A549 (cell line): ENCODE measurements around the gene AKAP6. TPM values are rescaled to one million over a fixed set of nuclear protein-coding genes. Genes with fewer than 3 reads are reported as not detected.

Experiments used
- ATAC-seq, 2 experiments: fragments of 200-7000 bp in 1 of 2; fragments of >200 bp in 1 of 2; cut with Nextera tagmentation in 1 of 2; cut with Tn5 transposase in 1 of 2; 3 replicates each; pipeline versions ENCODE4 v1.8.0 to v1.9.1; 2018 to 2020; ENCODE audit warnings: mild to moderate bottlenecking in 1 of 2, moderate library complexity in 1 of 2
- CTCF ChIA-PET: fragments of 300-600 bp; sonication (Branson Sonifier 250); formaldehyde crosslinking; extraction: SDS; loops from one replicate; lab custom pipeline; 2021; ENCODE audit warnings: antibody characterized with exemption, inconsistent platforms; lab: Yijun Ruan, JAX
- POLR2A ChIA-PET: fragments of 350-600 bp; formaldehyde crosslinking; extraction: SDS; loops from one replicate; lab custom pipeline; 2021; ENCODE audit warnings: antibody characterized with exemption, inconsistent platforms; lab: Yijun Ruan, JAX
- DNase-seq, 2 experiments: peaks; one replicate each; pipeline versions ENCODE4 v3.0.0 to v3.0.0-alpha.2; 2011 to 2016; ENCODE audit warnings: low read depth in 1 of 2, low spot score in 1 of 2
- FAIRE-seq: peaks from 2 replicates; lab custom pipeline; 2011; peaks lifted over from hg19 to GRCh38; lab: Jason Lieb, UNC
- H3K27ac ChIP-seq, 2 experiments: fragments of >200 bp; sonication (Bioruptor Twin); formaldehyde crosslinking; 3 replicates each; pipeline ENCODE4 v1.5.1; 2016 to 2017
- H3K4me1 ChIP-seq: fragments of >200 bp; sonication (Bioruptor Twin); formaldehyde crosslinking; 3 replicates; pipeline ENCODE4 v1.6.1; 2016
- H3K4me2 ChIP-seq: fragments of >200 bp; sonication (Bioruptor Twin); formaldehyde crosslinking; 3 replicates; pipeline ENCODE4 v1.6.1; 2016
- H3K4me3 ChIP-seq: fragments of >200 bp; sonication (Bioruptor Twin); formaldehyde crosslinking; 3 replicates; pipeline ENCODE4 v1.5.1; 2016
- H3K9me3 ChIP-seq: fragments of >200 bp; sonication (Bioruptor Twin); formaldehyde crosslinking; 3 replicates; pipeline ENCODE4 v1.6.1; 2016
- CBX2 ChIP-seq: fragments of 200-600 bp; sonication (generic); IDR thresholded peaks from 2 replicates; pipeline ENCODE4 v1.6.1; 2016; ENCODE audit warnings: low read depth, mild to moderate bottlenecking, borderline replicate concordance
- CBX8 ChIP-seq: fragments of 200-600 bp; sonication (generic); IDR thresholded peaks from 2 replicates; pipeline ENCODE4 v1.6.1; 2016
- CHD4 ChIP-seq: fragments of 200-600 bp; sonication (generic); IDR thresholded peaks from 2 replicates; pipeline ENCODE4 v1.6.1; 2016; ENCODE audit warnings: antibody characterized with exemption, mild to moderate bottlenecking, borderline replicate concordance
- EHF ChIP-seq: fragments of 250-450 bp; sonication (Bioruptor Pico); IDR thresholded peaks from 2 replicates; pipeline ENCODE4 v1.5.0; 2020; ENCODE audit warnings: mild to moderate bottlenecking
- ELK1 ChIP-seq: fragments of 150-350 bp; IDR thresholded peaks from 2 replicates; pipeline ENCODE4 v1.6.1; 2014; ENCODE audit warnings: low read depth, mild to moderate bottlenecking, low read length
- EP300 ChIP-seq, 2 experiments: fragments of >200 bp; sonication (Bioruptor Twin); formaldehyde crosslinking; IDR thresholded peaks; 2 replicates in 1 of 2; 3 replicates in 1 of 2; pipeline ENCODE4 v1.6.1; 2016 to 2017
- FOSL2 ChIP-seq, 2 experiments: fragments of 450-650 bp in 1 of 2; fragments of >200 bp in 1 of 2; sonication (Bioruptor Twin) in 1 of 2; formaldehyde crosslinking; IDR thresholded peaks; 2 replicates each; pipeline versions ENCODE4 v1.5.0 to v1.6.1; 2016 to 2020; ENCODE audit warnings: mild to moderate bottlenecking in 1 of 2, moderate library complexity in 1 of 2
- FOXS1 ChIP-seq: fragments of 250-450 bp; sonication (Bioruptor Pico); IDR thresholded peaks from 2 replicates; pipeline ENCODE4 v1.5.0; 2020; ENCODE audit warnings: mild to moderate bottlenecking, moderate library complexity
- GATA3 ChIP-seq: IDR thresholded peaks from 2 replicates; pipeline ENCODE4 v1.6.1; 2012; ENCODE audit warnings: borderline replicate concordance
- HES2 ChIP-seq: fragments of >200 bp; sonication (Bioruptor Twin); formaldehyde crosslinking; IDR thresholded peaks from 2 replicates; pipeline ENCODE4 v1.6.1; 2016
- KDM5A ChIP-seq: fragments of 200-600 bp; sonication (generic); IDR thresholded peaks from 2 replicates; pipeline ENCODE4 v1.6.1; 2016; ENCODE audit warnings: antibody characterized with exemption, mild to moderate bottlenecking
- MAX ChIP-seq: IDR thresholded peaks from 2 replicates; pipeline ENCODE4 v1.6.1; 2012
- NPAS2 ChIP-seq: fragments of 250-450 bp; sonication (Bioruptor Pico); IDR thresholded peaks from 2 replicates; pipeline ENCODE4 v1.8.0; 2022; ENCODE audit warnings: mild to moderate bottlenecking, moderate library complexity, borderline replicate concordance
- NR3C1 ChIP-seq: fragments of >200 bp; sonication (Bioruptor Twin); formaldehyde crosslinking; IDR thresholded peaks from 3 replicates; pipeline ENCODE4 v1.6.1; 2017
- PBX3 ChIP-seq: IDR thresholded peaks from 2 replicates; pipeline ENCODE4 v1.6.1; 2012
- POLR2AphosphoS2 ChIP-seq: conservative IDR thresholded peaks from 2 replicates; pipeline ENCODE4 v1.6.1; 2012; ENCODE audit warnings: low read length, improper control_type of control experiment, inconsistent platforms
- RAD21 ChIP-seq, 2 experiments: fragments of >200 bp in 1 of 2; sonication (Bioruptor Twin) in 1 of 2; formaldehyde crosslinking in 1 of 2; IDR thresholded peaks in 1 of 2; conservative IDR thresholded peaks in 1 of 2; 2 replicates in 1 of 2; 3 replicates in 1 of 2; pipeline ENCODE4 v1.6.1; 2012 to 2018; ENCODE audit warnings: inconsistent platforms in 1 of 2
- RNF2 ChIP-seq: fragments of 200-600 bp; sonication (generic); IDR thresholded peaks from 2 replicates; pipeline ENCODE4 v1.6.1; 2016; ENCODE audit warnings: low read depth, mild to moderate bottlenecking, antibody characterized with exemption, moderate library complexity, borderline replicate concordance
- SMC3 ChIP-seq: fragments of >200 bp; sonication (Bioruptor Twin); formaldehyde crosslinking; IDR thresholded peaks from 3 replicates; pipeline ENCODE4 v1.6.1; 2018; ENCODE audit warnings: inconsistent platforms
- SREBF2 ChIP-seq: fragments of 450-650 bp; IDR thresholded peaks from 2 replicates; pipeline ENCODE4 v1.6.1; 2014; ENCODE audit warnings: mild to moderate bottlenecking, moderate library complexity
- ZFP36 ChIP-seq: fragments of 450-650 bp; IDR thresholded peaks from 2 replicates; pipeline ENCODE4 v1.6.1; 2014; ENCODE audit warnings: borderline replicate concordance; ENCODE audit not compliant: partially characterized antibody
- ZSCAN20 ChIP-seq: fragments of 250-450 bp; sonication (Bioruptor Pico); IDR thresholded peaks from 2 replicates; pipeline ENCODE4 v1.8.0; 2022; ENCODE audit warnings: mild to moderate bottlenecking, moderate library complexity
- WGBS: methylation state at CpG from one replicate; pipeline ENCODE4 v1.1.6; 2017; ENCODE audit errors: missing lambda C conversion rate; 5-methylcytosine and 5-hydroxymethylcytosine counted together
- polyA plus RNA-seq, 4 experiments: library from polyadenylated mRNA; depleted of rRNA in 3 of 4; stranded (reverse); fragments of >200 nt; fragmentation: RNase III in 1 of 4; extraction: RNeasy Plus Mini Kit Qiagen cat#74134 plus additional on column Dnase treatment in 1 of 4; gene quantifications; 2 replicates in 3 of 4; 3 replicates in 1 of 4; pipeline ENCODE4 v1.2.3, GENCODE V29; 2011 to 2017

AKAP6 gene
- polyA plus RNA-seq, 2 of the 4 experiments (the other 2 are of a cell fraction) = 0.27 to 1.9 TPM

GRCh38 chr14:32434880-32435279 lies 105.8 kb downstream of the AKAP6 start:
- no peak overlapping the region for H3K4me2 ChIP-seq
- no peaks in the 10 kb centered on the region for H3K4me1 ChIP-seq
- ChIA-PET POLR2A (no interaction called here), CTCF (no interaction called here)
- no peak for TF ChIP-seq RAD21 (conservative IDR thresholded peaks at IDR 0.05 in 1 of 2, IDR thresholded peaks at IDR 0.05 in 1 of 2)
- TF ChIP-seq POLR2AphosphoS2 = no peak
- no peak for TF ChIP-seq KDM5A
- no peak for TF ChIP-seq NR3C1
- TF ChIP-seq CHD4 = no peak
- no peak for TF ChIP-seq MAX
- TF ChIP-seq ELK1 = no peak
- no peak for TF ChIP-seq HES2
- no peak for TF ChIP-seq ZSCAN20 (CRISPR knock-in tag)
- no peak for TF ChIP-seq PBX3
- no peak for ATAC-seq
- no peak overlapping the region for H3K27ac ChIP-seq
- no peak for FAIRE-seq
- H3K9me3 ChIP-seq = no peaks in the 10 kb centered on the region
- no peak for DNase-seq
- no peak overlapping the region for H3K4me3 ChIP-seq

- H3K4me1 ChIP-seq = no peaks in the 10 kb centered on the region
- POLR2A ChIA-PET = no interaction called here
- H3K4me2 ChIP-seq = no peak overlapping the region
- 71% methylated on average over 2 of the region's 2 CpGs for WGBS
- H3K9me3 ChIP-seq = no peaks in the 10 kb centered on the region
- TF ChIP-seq NPAS2 (CRISPR knock-in tag) = no peak
- TF ChIP-seq CHD4 = no peak
- no peak overlapping the region for H3K4me3 ChIP-seq
- CTCF ChIA-PET = interaction anchor here (0.9 kb wide), 1 partner anchor 15 kb away, joined by 3 read pairs; no protein-coding TSS in a partner anchor
- DNase-seq = no peak
- FAIRE-seq = no peak
- ATAC-seq = no peak
- H3K27ac ChIP-seq = no peak overlapping the region
These were observed 106.3 kb downstream of the AKAP6 start for GRCh38 chr14:32435411-32435810.

GRCh38 chr14:32436993-32437392 lies 107.9 kb downstream of the AKAP6 start:
- no peak for TF ChIP-seq FOXS1
- TF ChIP-seq GATA3 = no peak
- no peak for TF ChIP-seq EP300 (IDR thresholded peaks at IDR 0.05)
- TF ChIP-seq ZFP36 = no peak
- TF ChIP-seq MAX = no peak
- no peak for TF ChIP-seq CBX8
- TF ChIP-seq RNF2 = no peak
- no peak for TF ChIP-seq SMC3
- no peak for TF ChIP-seq PBX3
- no peak for TF ChIP-seq CBX2
- TF ChIP-seq KDM5A = no peak
- TF ChIP-seq SREBF2 = no peak
- TF ChIP-seq FOSL2 (IDR thresholded peaks at IDR 0.05) = no peak
- TF ChIP-seq FOSL2 (CRISPR knock-in tag; IDR thresholded peaks at IDR 0.05) = no peak
- no peak for TF ChIP-seq EHF (CRISPR knock-in tag)
- no peak for TF ChIP-seq CHD4
- no peaks in the 10 kb centered on the region for H3K9me3 ChIP-seq
- no peaks in the 10 kb centered on the region for H3K4me1 ChIP-seq
- ATAC-seq (no peak), DNase-seq (no peak), FAIRE-seq (no peak)
- ChIA-PET POLR2A (interaction anchor here (0.6 kb wide), 1 partner anchor 32 kb away, joined by 5 read pairs; no protein-coding TSS in a partner anchor), CTCF (interaction anchor here (0.6 kb wide), 1 partner anchor 10 kb away, joined by 3 read pairs; no protein-coding TSS in a partner anchor)
- no peak overlapping the region for H3K4me2 ChIP-seq
- H3K4me3 ChIP-seq = no peak overlapping the region
- H3K27ac ChIP-seq = no peak overlapping the region
- 70% methylated on average over 1 of the region's 1 CpG for WGBS
